GM12864 (cell line): ENCODE measurements around the gene NAP1L4.
A peak's percentile ranks its signal among the peaks of the same experiment; 100 is the strongest.

Experiments used
- DNase-seq: peaks from one replicate; pipeline ENCODE4 v3.0.0-alpha.2; 2011; ENCODE audit warnings: low read depth
- H3K4me3 ChIP-seq: 2 replicates; pipeline ENCODE4 v1.5.1; 2011; ENCODE audit warnings: mild to moderate bottlenecking, low read depth, low read length, control low read depth
- TF ChIP-seq, protein P1 (sequence below): IDR thresholded peaks from 2 replicates; pipeline ENCODE4 v1.5.1; 2011; ENCODE audit warnings: low read depth, mild to moderate bottlenecking, moderate library complexity, low read length, control low read depth, inconsistent platforms; ENCODE audit errors: missing control alignments

Gene NAP1L4, protein sequence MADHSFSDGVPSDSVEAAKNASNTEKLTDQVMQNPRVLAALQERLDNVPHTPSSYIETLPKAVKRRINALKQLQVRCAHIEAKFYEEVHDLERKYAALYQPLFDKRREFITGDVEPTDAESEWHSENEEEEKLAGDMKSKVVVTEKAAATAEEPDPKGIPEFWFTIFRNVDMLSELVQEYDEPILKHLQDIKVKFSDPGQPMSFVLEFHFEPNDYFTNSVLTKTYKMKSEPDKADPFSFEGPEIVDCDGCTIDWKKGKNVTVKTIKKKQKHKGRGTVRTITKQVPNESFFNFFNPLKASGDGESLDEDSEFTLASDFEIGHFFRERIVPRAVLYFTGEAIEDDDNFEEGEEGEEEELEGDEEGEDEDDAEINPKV

DNA sequence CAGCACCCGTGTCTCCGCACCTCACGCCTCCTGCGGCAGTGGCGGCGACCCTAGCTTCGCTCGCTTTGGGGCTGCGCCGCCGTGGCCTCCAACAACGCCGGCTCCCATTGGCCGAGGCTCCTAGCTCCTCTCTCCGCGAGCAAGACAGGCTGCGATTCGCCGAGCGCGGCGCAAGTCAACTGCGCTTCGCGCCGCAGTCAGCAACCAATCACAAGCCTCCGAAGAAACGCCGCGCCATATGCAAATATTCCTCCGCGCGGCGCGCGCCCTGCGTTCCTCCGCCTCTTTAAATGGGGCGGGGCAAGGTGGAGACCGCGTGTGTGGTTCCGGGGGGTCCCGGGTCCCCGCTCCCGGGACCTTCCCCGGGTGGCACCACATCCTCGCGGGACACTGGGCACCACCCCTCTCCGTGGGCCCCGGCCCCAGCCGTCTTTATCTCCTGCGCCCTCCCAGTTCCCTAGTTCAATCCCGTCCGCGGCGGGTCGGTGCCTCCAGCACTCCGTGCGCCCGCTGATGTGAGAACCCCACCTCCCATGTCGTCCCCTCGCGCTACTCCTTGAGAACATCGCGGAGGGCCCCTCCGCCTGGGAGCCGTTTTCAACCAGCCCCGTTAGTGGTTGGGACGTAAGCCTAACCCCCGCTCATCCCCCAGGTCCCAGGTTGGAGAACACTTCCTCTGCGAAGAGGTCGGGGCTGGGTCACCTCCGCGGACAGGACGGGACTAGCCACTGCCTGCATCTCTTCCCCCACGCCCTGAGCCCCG, at the start of gene NAP1L4:
TSS of gene NAP1L4 (minus strand) at position 96 of the 763 bp plus-strand sequence. CDS start 13,109 bp downstream, outside the sequence.
- peak; percentile 92 for DNase-seq

DNA sequence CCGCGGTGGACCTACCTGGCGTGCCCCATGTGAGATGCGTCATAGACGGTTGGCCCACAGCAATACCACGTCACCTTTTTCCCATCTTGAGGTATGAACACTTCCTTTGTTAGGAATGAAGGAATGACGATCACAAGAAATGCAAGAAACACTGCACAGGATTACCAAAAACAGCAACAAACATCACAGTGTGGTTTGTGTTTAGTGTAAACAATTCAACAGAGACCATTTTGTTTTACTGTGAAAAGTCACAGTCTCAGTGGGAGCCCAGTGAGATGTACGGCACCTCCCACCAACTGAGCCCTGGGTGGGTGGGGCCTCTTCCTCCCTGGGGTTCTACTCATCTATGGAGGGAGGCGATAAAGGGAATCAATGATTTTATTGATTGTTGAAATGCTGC, 48.8 kb upstream of the NAP1L4 start:
- H3K4me3 ChIP-seq, result no peak overlapping the region
- DNase-seq, result no peak
- TF ChIP-seq, protein P1, sequence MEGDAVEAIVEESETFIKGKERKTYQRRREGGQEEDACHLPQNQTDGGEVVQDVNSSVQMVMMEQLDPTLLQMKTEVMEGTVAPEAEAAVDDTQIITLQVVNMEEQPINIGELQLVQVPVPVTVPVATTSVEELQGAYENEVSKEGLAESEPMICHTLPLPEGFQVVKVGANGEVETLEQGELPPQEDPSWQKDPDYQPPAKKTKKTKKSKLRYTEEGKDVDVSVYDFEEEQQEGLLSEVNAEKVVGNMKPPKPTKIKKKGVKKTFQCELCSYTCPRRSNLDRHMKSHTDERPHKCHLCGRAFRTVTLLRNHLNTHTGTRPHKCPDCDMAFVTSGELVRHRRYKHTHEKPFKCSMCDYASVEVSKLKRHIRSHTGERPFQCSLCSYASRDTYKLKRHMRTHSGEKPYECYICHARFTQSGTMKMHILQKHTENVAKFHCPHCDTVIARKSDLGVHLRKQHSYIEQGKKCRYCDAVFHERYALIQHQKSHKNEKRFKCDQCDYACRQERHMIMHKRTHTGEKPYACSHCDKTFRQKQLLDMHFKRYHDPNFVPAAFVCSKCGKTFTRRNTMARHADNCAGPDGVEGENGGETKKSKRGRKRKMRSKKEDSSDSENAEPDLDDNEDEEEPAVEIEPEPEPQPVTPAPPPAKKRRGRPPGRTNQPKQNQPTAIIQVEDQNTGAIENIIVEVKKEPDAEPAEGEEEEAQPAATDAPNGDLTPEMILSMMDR, result no peak

More for the DNA sequence above, at the start of gene NAP1L4:
- TF ChIP-seq, protein P1, result no peak
- peak within 1 kb of the TSS; percentile 86 for H3K4me3 ChIP-seq

DNA sequence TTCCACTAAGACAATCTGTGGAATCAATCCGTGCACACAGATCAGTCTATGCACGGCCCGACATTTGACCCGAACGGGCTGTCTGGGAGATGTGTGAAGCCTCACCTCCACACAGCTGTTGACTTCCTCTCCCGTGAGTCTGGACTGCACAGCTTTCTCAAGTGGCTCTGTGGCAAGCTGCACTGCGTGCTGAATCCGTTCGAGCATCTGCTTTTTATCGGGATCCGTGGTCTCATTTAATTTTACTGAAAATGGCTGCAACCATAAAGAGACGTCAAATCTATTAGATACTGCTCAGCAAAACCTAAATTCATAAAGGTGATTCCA, 45.8 kb upstream of the NAP1L4 start:
- no peak for DNase-seq
- H3K4me3 ChIP-seq, result no peak overlapping the region
- TF ChIP-seq, protein P1, result no peak

DNA sequence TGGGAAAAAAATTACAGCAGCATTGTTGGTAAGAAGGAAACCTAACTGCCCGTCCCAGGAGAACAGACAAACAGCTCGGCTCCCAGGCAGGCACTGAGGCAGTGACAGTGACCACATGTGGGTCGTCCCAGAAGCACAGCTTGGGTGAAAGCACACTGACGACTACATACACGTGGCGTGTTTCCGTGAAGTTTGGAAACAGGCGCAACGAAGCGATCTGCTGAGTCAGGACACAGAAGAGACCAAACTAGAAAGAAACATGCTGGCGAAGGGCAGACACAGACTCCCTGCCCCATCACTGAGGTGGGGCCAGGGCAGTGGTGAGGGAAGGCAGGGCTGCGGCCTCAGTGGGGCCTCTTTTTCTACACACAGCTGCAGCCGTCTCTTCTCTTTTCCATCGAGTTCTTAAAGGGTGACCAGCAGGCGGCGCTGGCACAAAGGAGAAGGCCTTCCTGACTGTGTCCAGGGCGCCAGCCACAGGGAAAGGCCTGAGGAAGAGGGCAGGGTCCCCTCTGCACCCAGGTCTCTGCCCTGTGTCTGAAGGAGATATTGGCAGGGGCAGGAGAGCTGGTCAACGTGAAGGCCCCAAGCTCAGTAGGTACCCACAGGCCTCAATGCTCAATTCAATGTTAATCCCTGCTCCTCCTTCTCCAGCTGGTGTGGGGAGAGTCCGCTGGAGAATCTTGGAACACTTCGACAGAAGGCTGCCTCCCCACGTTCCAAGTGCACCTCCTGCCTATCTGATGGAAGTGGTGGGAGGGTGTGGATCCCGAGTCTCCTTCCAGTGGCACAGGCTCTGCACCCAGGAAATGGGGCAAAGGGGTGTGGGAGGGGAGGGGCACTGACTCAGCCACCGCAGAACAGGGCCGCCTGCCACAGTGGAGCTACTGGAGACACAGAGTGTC, 45.2 kb upstream of the NAP1L4 start:
- H3K4me3 ChIP-seq, result no peak overlapping the region
- DNase-seq, result no peak
- TF ChIP-seq, protein P1, result peak; percentile 86

DNA sequence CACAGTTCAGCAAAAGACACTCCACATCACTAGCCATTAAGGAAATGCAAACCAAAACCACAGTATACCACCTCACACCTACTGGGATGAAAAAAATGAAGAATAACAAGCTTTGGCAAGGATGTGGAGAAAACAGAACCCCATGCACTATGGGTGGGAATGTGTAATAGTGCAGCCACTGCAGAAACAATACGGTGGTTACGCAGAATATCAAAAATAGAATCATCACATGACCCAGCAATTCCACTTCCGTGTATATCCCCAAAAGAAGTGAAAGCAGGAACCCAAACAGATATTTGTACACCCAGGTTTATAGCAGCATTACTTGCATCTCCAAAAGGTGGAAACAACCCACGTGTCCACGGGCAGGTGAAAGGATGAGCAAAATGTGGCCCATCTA, 44.3 kb upstream of the NAP1L4 start:
- no peak for DNase-seq
- TF ChIP-seq, protein P1, result no peak
- H3K4me3 ChIP-seq, result 0 out of 2 replicates have a peak overlapping the region, but pooled peaks have one; percentile 3

DNA sequence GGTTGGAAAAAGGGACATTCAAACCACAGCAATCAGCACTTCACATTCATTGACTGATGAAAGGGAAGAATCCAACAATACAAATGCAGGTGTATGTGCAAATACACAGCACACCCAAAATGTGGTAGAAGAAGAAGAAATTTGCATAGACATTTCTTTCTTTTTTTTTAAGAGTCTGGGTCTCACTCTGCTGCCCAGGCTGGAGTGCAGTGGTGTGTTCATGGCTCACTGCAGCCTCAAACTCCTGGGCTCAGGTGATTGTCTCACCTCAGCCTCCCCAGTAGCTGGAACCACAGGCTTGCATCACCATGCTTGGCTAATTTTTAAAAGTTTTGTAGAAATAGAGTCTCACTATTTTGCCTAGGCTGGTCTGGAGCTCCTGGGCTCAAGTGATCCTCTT, 43.2 kb upstream of the NAP1L4 start:
- no peak overlapping the region for H3K4me3 ChIP-seq
- TF ChIP-seq, protein P1, result no peak
- DNase-seq, result no peak
